Heart right ventricle (tissue), 16 donors: Measurements from ENCODE around the gene ELAVL1. TPM values are rescaled to one million over a fixed set of nuclear protein-coding genes. Genes with fewer than 3 reads are reported as not detected.
"Not testable (repeated sequence)": the region's sequence is repeated elsewhere in the genome, so short reads cannot be mapped to it uniquely, and the experiment has no call there.

Source experiments
- ATAC-seq, 8 donors: fragments of 200-7000 bp; cut with Tn5 transposase; one replicate each; pipeline ENCODE4 v1.9.1; 2020; ENCODE audit warnings: mild to moderate bottlenecking in 8 of 8, moderate library complexity in 8 of 8, moderate number of reproducible peaks in 1 of 8
- DNase-seq, 2 donors: peaks; one replicate each; pipeline ENCODE4 v3.0.0-alpha.2; 2020
- H3K27ac ChIP-seq, 10 donors: fragments of 200-600 bp; sonication (generic) in 2 of 10; one replicate each; pipeline versions ENCODE4 v1.5.0 to v1.8.0; 2020 to 2022; ENCODE audit warnings: mild to moderate bottlenecking in 3 of 10
- H3K27me3 ChIP-seq, 7 donors: fragments of 200-600 bp; one replicate each; pipeline ENCODE4 v1.8.0; 2021 to 2022; ENCODE audit warnings: mild to moderate bottlenecking in 2 of 7
- H3K36me3 ChIP-seq, 9 donors: fragments of 200-600 bp; sonication (generic) in 1 of 9; one replicate each; pipeline versions ENCODE4 v1.5.0 to v1.8.0; 2020 to 2022; ENCODE audit warnings: mild to moderate bottlenecking in 2 of 9
- H3K4me1 ChIP-seq, 9 donors: fragments of 200-600 bp; sonication (generic) in 1 of 9; one replicate each; pipeline versions ENCODE4 v1.5.0 to v1.8.0; 2020 to 2022; ENCODE audit warnings: mild to moderate bottlenecking in 4 of 9
- H3K4me3 ChIP-seq, 10 donors: fragments of 200-600 bp; sonication (generic) in 2 of 10; one replicate each; pipeline versions ENCODE4 v1.5.0 to v1.8.0; 2020 to 2022; ENCODE audit warnings: mild to moderate bottlenecking in 7 of 10, moderate library complexity in 2 of 10
- H3K9me3 ChIP-seq, 11 donors: fragments of 200-600 bp in 10 of 11; sonication (generic) in 2 of 11; one replicate each; pipeline versions ENCODE4 v1.5.0 to v1.8.0; 2013 to 2022; ENCODE audit warnings: mild to moderate bottlenecking in 2 of 11, control low read depth in 1 of 11, moderate library complexity in 1 of 11
- WGBS, 2 donors: extraction: QIAGEN DNeasy Blood & Tissue Kit; methylation state at CpG; one replicate each; pipeline ENCODE4 v1.1.7; 2013; ENCODE audit warnings: inconsistent platforms in 1 of 2; 5-methylcytosine and 5-hydroxymethylcytosine counted together
- intact Hi-C, 10 donors: fragments of 100-400 bp; cut with DNase I; formaldehyde crosslinking; loops; one replicate each; pipeline versions ENCODE4 v1.11.1 to v1.14.2; 2022
- polyA plus RNA-seq, 2 donors: library from polyadenylated mRNA; stranded (reverse); fragments of 200-250 nt; gene quantifications; one replicate each; pipeline ENCODE4 v1.2.3, GENCODE V29; 2013
- total RNA-seq, 10 donors: library from RNA; stranded (reverse); fragmentation: NEBNext Ultra II Directional in 3 of 10; extraction: Animal tissue kit (Norgen Biotek cat#: 25700) in 3 of 10; gene quantifications; one replicate each; pipeline versions ENCODE4 v1.2.1 to v1.2.4, GENCODE V29; 2021 to 2023
- TF ChIP-seq, protein P1 (sequence below), 9 donors: fragments of 200-600 bp; sonication (generic) in 2 of 9; IDR thresholded peaks; one replicate each; pipeline versions ENCODE4 v1.5.0 to v1.8.0; 2021 to 2022; ENCODE audit warnings: antibody characterized with exemption in 9 of 9, mild to moderate bottlenecking in 5 of 9, moderate library complexity in 1 of 9
- donor health status: Arrhythmogenic right ventricular cardiomyopathy.
- donor health status: ischemic (EF 13 %, LVEDD 7.1; RV severe dilation, severe dysfunction).
- donor health status: healthy with polysubstance abuse.
- donor health status: DM: no; HTN: yes; CAD: no.
- donor health status: DM: no; HTN: no; CAD: no.
- donor health status: ischemic (EF 25% LVEDD 6.9; RV normal size, moderate dysfunction).
- donor health status: ischemic (EF 25% LVEDD 5.7; RV mildly dilated, moderate dysfunction).
- donor health status: healthy.
- donor health status: DM: yes; HTN: yes; CAD: no.
- donor health status: Ischemic cardiomyopathy.
- donor health status: ischemic (EF 35%, LVEDD 5.7; RV mildly dilated, moderate dysfunction).
- donor health status: nonischemic (EF 11% LVEDD 7.7; RV severe dilation, severe dysfunction).
- donor health status: DM: yes; HTN: yes; CAD: no.
- donor health status: PGD.
- donor health status: ischemic (EF 29% LVEDD 5.4; RV normal size, mild dysfunction).
- donor health status: nonischemic (EF 23%, LVEDD 6.1; RV moderate dilation, normal function).

The ELAVL1 gene
- total and polyA plus RNA-seq, 12 donors: 11.6 to 60.1 (median 54.4) TPM

GRCh38 chr19:7930765-7931164 lies 74.7 kb downstream of the ELAVL1 start:
- 77 to 81% methylated on average over 7 of the region's 7 CpGs for WGBS, 2 donors
- H3K36me3 ChIP-seq: peaks cover 17 to 66% (median 53%) of the 10 kb centered on the region in 9 donors
- H3K27me3 ChIP-seq: no peaks in the 10 kb centered on the region
- H3K9me3 ChIP-seq: no peaks in the 10 kb centered on the region
- H3K27ac ChIP-seq: peak overlapping the region in 2 of 10 donors; percentile 35 to 50
- TF ChIP-seq, protein P1, sequence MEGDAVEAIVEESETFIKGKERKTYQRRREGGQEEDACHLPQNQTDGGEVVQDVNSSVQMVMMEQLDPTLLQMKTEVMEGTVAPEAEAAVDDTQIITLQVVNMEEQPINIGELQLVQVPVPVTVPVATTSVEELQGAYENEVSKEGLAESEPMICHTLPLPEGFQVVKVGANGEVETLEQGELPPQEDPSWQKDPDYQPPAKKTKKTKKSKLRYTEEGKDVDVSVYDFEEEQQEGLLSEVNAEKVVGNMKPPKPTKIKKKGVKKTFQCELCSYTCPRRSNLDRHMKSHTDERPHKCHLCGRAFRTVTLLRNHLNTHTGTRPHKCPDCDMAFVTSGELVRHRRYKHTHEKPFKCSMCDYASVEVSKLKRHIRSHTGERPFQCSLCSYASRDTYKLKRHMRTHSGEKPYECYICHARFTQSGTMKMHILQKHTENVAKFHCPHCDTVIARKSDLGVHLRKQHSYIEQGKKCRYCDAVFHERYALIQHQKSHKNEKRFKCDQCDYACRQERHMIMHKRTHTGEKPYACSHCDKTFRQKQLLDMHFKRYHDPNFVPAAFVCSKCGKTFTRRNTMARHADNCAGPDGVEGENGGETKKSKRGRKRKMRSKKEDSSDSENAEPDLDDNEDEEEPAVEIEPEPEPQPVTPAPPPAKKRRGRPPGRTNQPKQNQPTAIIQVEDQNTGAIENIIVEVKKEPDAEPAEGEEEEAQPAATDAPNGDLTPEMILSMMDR (IDR thresholded peaks at IDR 0.05): no peak
- DNase-seq (no peak), ATAC-seq (no peak)
- no peak overlapping the region for H3K4me3 ChIP-seq
- peaks cover 9 to 38% (median 28%) of the 10 kb centered on the region in 9 donors for H3K4me1 ChIP-seq
- intact Hi-C loops: no loop called here

- H3K27me3 ChIP-seq, ATAC-seq, H3K9me3 ChIP-seq, DNase-seq, H3K27ac ChIP-seq, intact Hi-C loops, H3K4me3 ChIP-seq: not testable (repeated sequence)
- 92% methylated on average over 10 to 11 of the region's 11 CpGs for WGBS, 2 donors
- H3K4me1 ChIP-seq: peaks cover 9 to 42% (median 28%) of the 10 kb centered on the region in 9 donors
- H3K36me3 ChIP-seq: peaks cover 17 to 58% (median 47%) of the 10 kb centered on the region in 9 donors
Observed at GRCh38 chr19:7930030-7930429, 75.4 kb downstream of the ELAVL1 start.

DNA sequence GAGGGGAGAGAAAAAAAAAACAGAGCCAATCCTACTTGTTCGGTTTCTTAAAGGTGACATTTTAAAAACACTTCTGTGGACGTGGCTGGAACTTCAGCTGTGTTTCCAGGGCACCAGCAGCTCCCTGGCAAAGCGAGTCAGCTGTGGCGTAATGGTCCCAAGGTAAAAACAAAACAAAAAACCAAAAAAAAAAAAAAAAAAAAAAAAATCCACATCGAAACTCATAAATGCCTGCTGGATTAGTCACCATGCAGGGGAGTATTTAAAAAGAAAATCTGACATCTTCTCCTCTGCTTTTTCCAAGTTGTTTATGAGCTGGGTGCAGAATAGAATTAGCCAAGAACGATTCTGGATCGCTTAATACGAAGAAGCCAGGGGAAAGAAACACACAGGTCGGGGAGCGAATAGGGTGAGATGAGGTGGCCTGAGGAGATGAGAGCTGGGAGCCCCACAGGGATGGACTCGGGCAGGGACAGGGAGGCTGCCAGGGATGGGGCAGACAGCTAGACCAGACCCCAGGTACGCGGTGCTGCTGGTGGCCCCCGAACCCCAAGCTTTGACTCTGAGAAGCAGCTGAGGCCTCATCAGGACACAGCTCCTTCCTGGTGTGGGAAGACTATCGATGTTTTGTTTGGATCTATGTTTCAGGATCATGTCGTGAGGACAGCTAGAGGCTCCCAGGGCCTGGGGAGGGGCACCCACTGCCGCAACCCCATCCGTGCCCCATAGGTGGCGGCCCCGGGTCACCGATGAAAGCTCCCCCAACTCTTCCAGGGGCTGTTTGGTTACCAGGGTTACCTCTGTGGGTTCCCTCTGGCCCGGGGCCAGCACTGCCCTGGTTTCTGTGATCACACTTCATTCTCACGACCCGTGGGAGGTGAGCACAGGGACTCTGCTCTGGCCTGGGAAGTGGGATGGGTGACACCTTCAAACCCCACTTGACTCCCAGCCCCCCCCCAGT lies 76.4 kb downstream of the ELAVL1 start:
- peak in 1 of 8 donors; percentile 8 for ATAC-seq
- TF ChIP-seq, protein P1 (IDR thresholded peaks at IDR 0.05): peak in 6 of 9 donors; percentile 4 to 39 (median 24)
- Histone ChIP-seq H3K4me1 (peaks cover 9 to 50% (median 32%) of the 10 kb centered on the region in 9 donors), H3K27ac (peak overlapping the region in 9 of 10 donors; percentile 29 to 69 (median 56)), H3K36me3 (peaks cover 17 to 48% (median 39%) of the 10 kb centered on the region in 9 donors), H3K9me3 (no peaks in the 10 kb centered on the region), H3K27me3 (peaks cover 0 to 8% (median 0%) of the 10 kb centered on the region in 7 donors), H3K4me3 (no peak overlapping the region)
- intact Hi-C loops: loop anchor here in 4 of 10 donors (5.0 to 10.0 kb wide), 2 partner anchors 74 to 77 kb away; no protein-coding TSS in a partner anchor
- no peak for DNase-seq
- 61% methylated on average over 23 to 24 of the region's 24 CpGs for WGBS, 2 donors

GRCh38 chr19:7928334-7928706 lies 77.1 kb downstream of the ELAVL1 start:
- H3K4me3 ChIP-seq: no peak overlapping the region
- 49 to 53% methylated on average over 9 of the region's 9 CpGs for WGBS, 2 donors
- peaks cover 0 to 8% (median 0%) of the 10 kb centered on the region in 7 donors for H3K27me3 ChIP-seq
- peaks cover 12 to 41% (median 32%) of the 10 kb centered on the region in 9 donors for H3K36me3 ChIP-seq
- peak overlapping the region in 9 of 10 donors; percentile 8 to 69 (median 56) for H3K27ac ChIP-seq
- no peaks in the 10 kb centered on the region for H3K9me3 ChIP-seq
- peaks cover 9 to 53% (median 32%) of the 10 kb centered on the region in 9 donors for H3K4me1 ChIP-seq
- ATAC-seq: peak in 4 of 8 donors; percentile 27 to 41 (median 40)
- DNase-seq: no peak
- intact Hi-C loops: loop anchor here in 4 of 10 donors (5.0 to 10.0 kb wide), 2 partner anchors 74 to 76 kb away; no protein-coding TSS in a partner anchor
- TF ChIP-seq, protein P1 (IDR thresholded peaks at IDR 0.05): no peak
